Omental fat pad (tissue), 4 donors: ENCODE data around the gene RAPSN. TPM values are rescaled to one million over a fixed set of nuclear protein-coding genes. Genes with fewer than 3 reads are reported as not detected.

ENCODE experiments used
- ATAC-seq: fragments of 150-250 bp; one replicate; pipeline ENCODE4 v1.9.1; 2016; ENCODE audit warnings: mild to moderate bottlenecking, moderate library complexity; ENCODE audit not compliant: low FRiP score
- DNase-seq: peaks from one replicate; pipeline ENCODE4 v3.0.0-alpha.2; 2019; ENCODE audit warnings: low spot score
- CTCF ChIP-seq, 3 donors: fragments of 450-650 bp; IDR thresholded peaks; one replicate each; pipeline ENCODE4 v1.5.1; 2016 to 2017; ENCODE audit warnings: antibody characterized with exemption in 3 of 3, mild to moderate bottlenecking in 3 of 3, moderate library complexity in 2 of 3
- total RNA-seq, 4 donors: library from RNA; depleted of rRNA; stranded (reverse); fragments of >200 nt; gene quantifications; one replicate each; pipeline ENCODE4 v1.1.0, GENCODE V29; 2016

The RAPSN gene
- total RNA-seq, 4 donors from 2014 or later, result 0.24 to 0.37 TPM; not detected in 2

GRCh38 chr11:47488674-47489394 lies 39.9 kb upstream of the RAPSN start:
- DNase-seq, result no peak
- no peak for ATAC-seq
- TF ChIP-seq CTCF (IDR thresholded peaks at IDR 0.05), result no peak

GRCh38 chr11:47488111-47488510 lies 39.2 kb upstream of the RAPSN start:
- ATAC-seq (no peak), DNase-seq (no peak)
- no peak for TF ChIP-seq CTCF (IDR thresholded peaks at IDR 0.05)

GRCh38 chr11:47487421-47487820 lies 38.5 kb upstream of the RAPSN start:
- no peak for TF ChIP-seq CTCF (IDR thresholded peaks at IDR 0.05)
- ATAC-seq, result no peak
- no peak for DNase-seq

- DNase-seq (no peak), ATAC-seq (no peak)
- no peak for TF ChIP-seq CTCF (IDR thresholded peaks at IDR 0.05)
Measured at GRCh38 chr11:47485107-47485506, 36.2 kb upstream of the RAPSN start.

- ATAC-seq, result no peak
- DNase-seq, result no peak
- TF ChIP-seq CTCF (IDR thresholded peaks at IDR 0.05), result no peak
Measured at GRCh38 chr11:47483457-47483856, 34.5 kb upstream of the RAPSN start.

- DNase-seq (no peak), ATAC-seq (no peak)
- TF ChIP-seq CTCF (IDR thresholded peaks at IDR 0.05), result no peak
Measured at GRCh38 chr11:47480762-47481161, 31.8 kb upstream of the RAPSN start.

GRCh38 chr11:47478651-47479329 lies 29.9 kb upstream of the RAPSN start:
- ATAC-seq, result no peak
- no peak for TF ChIP-seq CTCF (IDR thresholded peaks at IDR 0.05)

More at GRCh38 chr11:47478651-47479329, 29.9 kb upstream of the RAPSN start:
- DNase-seq, result no peak
